Suprapubic skin (tissue), 4 donors: Measurements from ENCODE around the gene RAB36. TPM values are rescaled to one million over a fixed set of nuclear protein-coding genes. Genes with fewer than 3 reads are reported as not detected.

Source experiments
- DNase-seq, 2 donors: peaks; one replicate each; pipeline ENCODE4 v3.0.0-alpha.2; 2019; ENCODE audit warnings: low spot score in 2 of 2
- H3K27ac ChIP-seq: fragments of 200-600 bp; sonication (generic); one replicate; pipeline ENCODE4 v1.5.1; 2019
- H3K27me3 ChIP-seq: fragments of 200-600 bp; sonication (generic); one replicate; pipeline ENCODE4 v1.5.1; 2019
- H3K36me3 ChIP-seq: fragments of 200-600 bp; sonication (generic); one replicate; pipeline ENCODE4 v1.5.1; 2019
- H3K4me1 ChIP-seq: fragments of 200-600 bp; sonication (generic); one replicate; pipeline ENCODE4 v1.5.1; 2019
- H3K4me3 ChIP-seq: fragments of 200-600 bp; sonication (generic); one replicate; pipeline ENCODE4 v1.5.1; 2019; ENCODE audit warnings: mild to moderate bottlenecking
- H3K9me3 ChIP-seq: fragments of 200-600 bp; sonication (generic); one replicate; pipeline ENCODE4 v1.5.1; 2019
- CTCF ChIP-seq, 2 donors: fragments of 200-600 bp in 1 of 2; fragments of 450-650 bp in 1 of 2; sonication (generic) in 1 of 2; IDR thresholded peaks; one replicate each; pipeline ENCODE4 v1.5.1; 2016 to 2019; ENCODE audit warnings: antibody characterized with exemption in 2 of 2, mild to moderate bottlenecking in 1 of 2, moderate library complexity in 1 of 2
- EP300 ChIP-seq: sonication (generic); formaldehyde crosslinking; IDR thresholded peaks from one replicate; pipeline ENCODE4 v1.6.1; 2017; ENCODE audit warnings: antibody characterized with exemption
- POLR2A ChIP-seq, 2 donors: fragments of 450-650 bp; IDR thresholded peaks; one replicate each; pipeline ENCODE4 v1.6.1; 2017; ENCODE audit warnings: antibody characterized with exemption in 2 of 2, mild to moderate bottlenecking in 2 of 2, moderate library complexity in 2 of 2
- POLR2AphosphoS5 ChIP-seq, 3 donors: sonication (generic); formaldehyde crosslinking; IDR thresholded peaks; one replicate each; pipeline ENCODE4 v1.6.1; 2017; ENCODE audit warnings: antibody characterized with exemption in 3 of 3
- WGBS: methylation state at CpG from one replicate; pipeline ENCODE4 v1.1.5; 2018; 5-methylcytosine and 5-hydroxymethylcytosine counted together
- total RNA-seq, 4 donors: library from RNA; depleted of rRNA; stranded (reverse); fragments of >200 nt; gene quantifications; one replicate each; pipeline ENCODE4 v1.1.0, GENCODE V29; 2016

Gene RAB36
- total RNA-seq, 4 donors from 2014 or later = 1.7 to 3.1 (median 2.9) TPM

- Histone ChIP-seq H3K27me3 (no peaks in the 10 kb centered on the region), H3K4me3 (no peak overlapping the region), H3K27ac (no peak overlapping the region), H3K9me3 (no peaks in the 10 kb centered on the region), H3K36me3 (no peaks in the 10 kb centered on the region), H3K4me1 (peaks cover 17% of the 10 kb centered on the region)
- WGBS = 52% methylated on average over 17 of the region's 28 CpGs
- TF ChIP-seq POLR2A (IDR thresholded peaks at IDR 0.05) (no peak), EP300 (no peak), POLR2AphosphoS5 (IDR thresholded peaks at IDR 0.05) (no peak), CTCF (IDR thresholded peaks at IDR 0.05) (no peak)
- no peak for DNase-seq
These were observed 46.4 kb upstream of the RAB36 start for GRCh38 chr22:23098718-23099530.

- 93% methylated on average over 5 of the region's 6 CpGs for WGBS
- H3K4me1 ChIP-seq = peaks cover 17% of the 10 kb centered on the region
- no peak overlapping the region for H3K27ac ChIP-seq
- H3K36me3 ChIP-seq = no peaks in the 10 kb centered on the region
- H3K9me3 ChIP-seq = no peaks in the 10 kb centered on the region
- no peak overlapping the region for H3K4me3 ChIP-seq
- H3K27me3 ChIP-seq = no peaks in the 10 kb centered on the region
- no peak for DNase-seq
- TF ChIP-seq CTCF (IDR thresholded peaks at IDR 0.05) = no peak
- TF ChIP-seq POLR2AphosphoS5 (IDR thresholded peaks at IDR 0.05) = no peak
- no peak for TF ChIP-seq EP300
- no peak for TF ChIP-seq POLR2A (IDR thresholded peaks at IDR 0.05)
These were observed 45.8 kb upstream of the RAB36 start for GRCh38 chr22:23099531-23099804.

- Histone ChIP-seq H3K4me3 (no peak overlapping the region), H3K36me3 (no peaks in the 10 kb centered on the region), H3K9me3 (no peaks in the 10 kb centered on the region), H3K27ac (no peak overlapping the region), H3K27me3 (no peaks in the 10 kb centered on the region), H3K4me1 (peaks cover 17% of the 10 kb centered on the region)
- WGBS = 86% methylated on average over 1 of the region's 7 CpGs
- TF ChIP-seq POLR2A (IDR thresholded peaks at IDR 0.05) (no peak), EP300 (no peak), CTCF (IDR thresholded peaks at IDR 0.05) (no peak), POLR2AphosphoS5 (IDR thresholded peaks at IDR 0.05) (no peak)
- DNase-seq = no peak
These were observed 45.0 kb upstream of the RAB36 start for GRCh38 chr22:23100124-23100801.

GRCh38 chr22:23101524-23101923, 43.8 kb upstream of the RAB36 start:
- WGBS = no CpG with 5 or more reads among the region's 3 CpGs
- no peak overlapping the region for H3K27ac ChIP-seq

More at GRCh38 chr22:23101524-23101923, 43.8 kb upstream of the RAB36 start:
- Histone ChIP-seq H3K27me3 (no peaks in the 10 kb centered on the region), H3K4me1 (peaks cover 17% of the 10 kb centered on the region), H3K4me3 (no peak overlapping the region), H3K36me3 (no peaks in the 10 kb centered on the region), H3K9me3 (no peaks in the 10 kb centered on the region)
- TF ChIP-seq POLR2AphosphoS5 (IDR thresholded peaks at IDR 0.05) (no peak), CTCF (IDR thresholded peaks at IDR 0.05) (no peak), POLR2A (IDR thresholded peaks at IDR 0.05) (no peak), EP300 (no peak)
- no peak for DNase-seq
